ENCODE data around the gene CDK11B.
"Not testable (repeated sequence)": the region's sequence is repeated elsewhere in the genome, so short reads cannot be mapped to it uniquely, and the experiment has no call there.

CDK11B gene

GRCh38 chr1:1670866-1671265 is 12.1 kb upstream of the CDK11B start:
- TF ChIP-seq CTCF (IDR thresholded peaks at IDR 0.05; ENCODE audit: low read depth, low read length): no peak
- no peak for DNase-seq (ENCODE audit: low read depth in 2 of 2)
- H3K4me3 ChIP-seq (replicated peaks in 1 of 2; ENCODE audit: low read depth in 2 of 2, low read length in 2 of 2): no peak overlapping the region

- no peak for TF ChIP-seq CTCF (IDR thresholded peaks at IDR 0.05; ENCODE audit: low read depth, low read length)
- DNase-seq (ENCODE audit: low read depth in 2 of 2): no peak
- H3K4me3 ChIP-seq (replicated peaks in 1 of 2; ENCODE audit: low read depth in 2 of 2, low read length in 2 of 2): no peak overlapping the region
These were observed 10.9 kb upstream of the CDK11B start for GRCh38 chr1:1669468-1670440.

GRCh38 chr1:1666526-1666925 is 7.7 kb upstream of the CDK11B start:
- TF ChIP-seq CTCF (IDR thresholded peaks at IDR 0.05; ENCODE audit: low read depth, low read length): no peak
- H3K4me3 ChIP-seq (replicated peaks in 1 of 2; ENCODE audit: low read depth in 2 of 2, low read length in 2 of 2): no peak overlapping the region
- no peak for DNase-seq (ENCODE audit: low read depth in 2 of 2)

- H3K4me3 ChIP-seq (replicated peaks in 1 of 2; ENCODE audit: low read depth in 2 of 2, low read length in 2 of 2): no peak overlapping the region
- peak; percentile 46 for TF ChIP-seq CTCF (IDR thresholded peaks at IDR 0.05; ENCODE audit: low read depth, low read length)
- no peak for DNase-seq (ENCODE audit: low read depth in 2 of 2)
These were observed 7.0 kb upstream of the CDK11B start for GRCh38 chr1:1665815-1666251.

- no peak for DNase-seq (ENCODE audit: low read depth in 2 of 2)
- TF ChIP-seq CTCF (IDR thresholded peaks at IDR 0.05; ENCODE audit: low read depth, low read length): no peak
- H3K4me3 ChIP-seq (replicated peaks in 1 of 2; ENCODE audit: low read depth in 2 of 2, low read length in 2 of 2): no peak overlapping the region
These were observed 6.4 kb upstream of the CDK11B start for GRCh38 chr1:1664941-1665814.

- not testable (repeated sequence) for DNase-seq (ENCODE audit: low read depth in 2 of 2); H3K4me3 ChIP-seq (replicated peaks in 1 of 2; ENCODE audit: low read depth in 2 of 2, low read length in 2 of 2)
These were observed 5.5 kb upstream of the CDK11B start for GRCh38 chr1:1664318-1664717.

- DNase-seq (ENCODE audit: low read depth in 2 of 2); H3K4me3 ChIP-seq (replicated peaks in 1 of 2; ENCODE audit: low read depth in 2 of 2, low read length in 2 of 2): not testable (repeated sequence)
These were observed 4.2 kb upstream of the CDK11B start for GRCh38 chr1:1662830-1663560.

- not testable (repeated sequence) for H3K4me3 ChIP-seq (replicated peaks in 1 of 2; ENCODE audit: low read depth in 2 of 2, low read length in 2 of 2); DNase-seq (ENCODE audit: low read depth in 2 of 2)
These were observed 3.6 kb upstream of the CDK11B start for GRCh38 chr1:1662392-1662791.

GRCh38 chr1:1648265-1648664 is 10.5 kb downstream of the CDK11B start:
- H3K4me3 ChIP-seq (replicated peaks in 1 of 2; ENCODE audit: low read depth in 2 of 2, low read length in 2 of 2); DNase-seq (ENCODE audit: low read depth in 2 of 2): not testable (repeated sequence)

- not testable (repeated sequence) for DNase-seq (ENCODE audit: low read depth in 2 of 2); H3K4me3 ChIP-seq (replicated peaks in 1 of 2; ENCODE audit: low read depth in 2 of 2, low read length in 2 of 2)
These were observed 11.1 kb downstream of the CDK11B start for GRCh38 chr1:1647567-1648241.

Measured in cardiac fibroblast (primary cell).